SU-DHL-6 (cell line): Measurements from ENCODE around the gene GET4.

Experiments
- EZH2phosphoT487 ChIP-seq: fragments of 200-600 bp; sonication (generic), shearing (Covaris generic); conservative IDR thresholded peaks from 2 replicates; pipeline ENCODE4 v1.6.1; 2018; ENCODE audit warnings: mild to moderate bottlenecking, antibody characterized with exemption, low read length, moderate library complexity, mixed read lengths
- TF ChIP-seq, protein P1 (sequence below): fragments of 200-600 bp; sonication (generic); IDR thresholded peaks from one replicate; pipeline ENCODE4 v1.5.1; 2017; ENCODE audit warnings: antibody characterized with exemption, mild to moderate bottlenecking, low read length, moderate library complexity; ENCODE audit not compliant: insufficient read depth, poor library complexity, severe bottlenecking

- TF ChIP-seq, protein P1, sequence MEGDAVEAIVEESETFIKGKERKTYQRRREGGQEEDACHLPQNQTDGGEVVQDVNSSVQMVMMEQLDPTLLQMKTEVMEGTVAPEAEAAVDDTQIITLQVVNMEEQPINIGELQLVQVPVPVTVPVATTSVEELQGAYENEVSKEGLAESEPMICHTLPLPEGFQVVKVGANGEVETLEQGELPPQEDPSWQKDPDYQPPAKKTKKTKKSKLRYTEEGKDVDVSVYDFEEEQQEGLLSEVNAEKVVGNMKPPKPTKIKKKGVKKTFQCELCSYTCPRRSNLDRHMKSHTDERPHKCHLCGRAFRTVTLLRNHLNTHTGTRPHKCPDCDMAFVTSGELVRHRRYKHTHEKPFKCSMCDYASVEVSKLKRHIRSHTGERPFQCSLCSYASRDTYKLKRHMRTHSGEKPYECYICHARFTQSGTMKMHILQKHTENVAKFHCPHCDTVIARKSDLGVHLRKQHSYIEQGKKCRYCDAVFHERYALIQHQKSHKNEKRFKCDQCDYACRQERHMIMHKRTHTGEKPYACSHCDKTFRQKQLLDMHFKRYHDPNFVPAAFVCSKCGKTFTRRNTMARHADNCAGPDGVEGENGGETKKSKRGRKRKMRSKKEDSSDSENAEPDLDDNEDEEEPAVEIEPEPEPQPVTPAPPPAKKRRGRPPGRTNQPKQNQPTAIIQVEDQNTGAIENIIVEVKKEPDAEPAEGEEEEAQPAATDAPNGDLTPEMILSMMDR, result no peak
- TF ChIP-seq EZH2phosphoT487, result no peak
These were observed 14.5 kb downstream of the GET4 start for GRCh38 chr7:890868-891267.
